H1 (cell line): ENCODE measurements around the gene APH1B. TPM values are rescaled to one million over a fixed set of nuclear protein-coding genes. Genes with fewer than 3 reads are reported as not detected.

Experiments used
- ATF2 ChIP-seq: IDR thresholded peaks from 2 replicates; pipeline ENCODE4 v1.6.1; 2012; ENCODE audit warnings: low read length, inconsistent platforms
- CTCF ChIP-seq, 3 experiments: IDR thresholded peaks; 1 replicate in 2 of 3; 2 replicates in 1 of 3; pipeline versions ENCODE4 v1.5.1 to v1.6.1; 2011; ENCODE audit warnings: low read length in 3 of 3, mild to moderate bottlenecking in 3 of 3, inconsistent platforms in 2 of 3, low read depth in 1 of 3, moderate library complexity in 1 of 3; ENCODE audit not compliant: insufficient read depth in 1 of 3; ENCODE audit errors: control extremely low read depth in 1 of 3
- RBBP5 ChIP-seq: IDR thresholded peaks from 2 replicates; pipeline ENCODE4 v1.7.1; 2012; ENCODE audit warnings: low read depth, mild to moderate bottlenecking, inconsistent platforms, low read length, moderate library complexity, borderline replicate concordance
- SIX5 ChIP-seq: IDR thresholded peaks from 2 replicates; pipeline ENCODE4 v1.6.1; 2011; ENCODE audit warnings: mild to moderate bottlenecking, low read depth, low read length
- polyA plus RNA-seq, 7 experiments: library from polyadenylated mRNA; depleted of rRNA in 3 of 7; stranded (reverse) in 5 of 7; unstranded in 2 of 7; fragments of >200 nt in 5 of 7; fragments of 200-250 nt in 2 of 7; gene quantifications; 1 replicate in 5 of 7; 2 replicates in 1 of 7; 4 replicates in 1 of 7; pipeline versions ENCODE4 v1.2.1 to v1.2.3, GENCODE V29; 2011 to 2013; ENCODE audit warnings: missing spikeins in 2 of 7, mixed read lengths in 2 of 7
- total RNA-seq: library from RNA; stranded (reverse); fragmentation: NEBNext Ultra II Directional; extraction: Animal tissue kit (Norgen Biotek cat#: 25700); gene quantifications from 2 replicates; pipeline ENCODE4 v1.2.1, GENCODE V29; 2021

The APH1B gene
- total and polyA plus RNA-seq, 2 of the 8 experiments (the other 6 are each of a cell fraction or from before 2014, with no cell fraction given): 11.5 to 22.9 TPM

DNA sequence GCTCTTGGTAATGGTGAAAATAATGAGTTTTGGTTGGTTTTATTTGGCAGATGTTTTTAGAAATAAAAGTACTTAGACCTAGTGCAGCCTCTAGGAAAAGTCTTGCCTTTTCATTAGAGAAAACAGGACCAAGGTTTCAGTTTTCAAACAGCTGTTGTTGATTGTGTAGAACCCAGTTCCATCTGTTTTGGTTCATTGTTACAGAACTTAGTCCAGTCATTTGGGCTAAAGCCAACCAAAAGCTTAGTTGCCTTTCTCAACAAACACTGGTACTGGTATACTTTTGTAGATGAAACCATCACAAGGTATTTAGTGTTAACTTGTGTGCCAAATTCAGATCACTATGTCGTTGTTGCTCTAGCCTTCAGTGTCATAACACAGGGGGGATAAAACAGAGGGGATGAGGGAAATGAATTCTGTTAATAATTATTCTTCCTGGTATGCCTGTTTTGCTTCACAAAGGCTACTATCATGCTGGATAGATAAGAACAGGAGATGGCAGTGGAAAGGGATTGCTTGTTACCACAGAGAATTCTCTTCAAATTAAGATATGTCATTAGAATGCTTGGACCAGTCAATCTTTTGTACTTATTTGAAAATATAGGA lies 12.6 kb upstream of the APH1B start (continued):
- TF ChIP-seq CTCF (IDR thresholded peaks at IDR 0.05; ENCODE audit: control extremely low read depth in 1 of 3, insufficient read depth in 1 of 3, low read depth in 1 of 3, low read length in 3 of 3) (no peak), ATF2 (no peak), RBBP5 (no peak), SIX5 (no peak)
